ENCODE results near the gene LCN15.
"Not testable (repeated sequence)": the region's sequence is repeated elsewhere in the genome, so short reads cannot be mapped to it uniquely, and the experiment has no call there.

LCN15 gene

DNA sequence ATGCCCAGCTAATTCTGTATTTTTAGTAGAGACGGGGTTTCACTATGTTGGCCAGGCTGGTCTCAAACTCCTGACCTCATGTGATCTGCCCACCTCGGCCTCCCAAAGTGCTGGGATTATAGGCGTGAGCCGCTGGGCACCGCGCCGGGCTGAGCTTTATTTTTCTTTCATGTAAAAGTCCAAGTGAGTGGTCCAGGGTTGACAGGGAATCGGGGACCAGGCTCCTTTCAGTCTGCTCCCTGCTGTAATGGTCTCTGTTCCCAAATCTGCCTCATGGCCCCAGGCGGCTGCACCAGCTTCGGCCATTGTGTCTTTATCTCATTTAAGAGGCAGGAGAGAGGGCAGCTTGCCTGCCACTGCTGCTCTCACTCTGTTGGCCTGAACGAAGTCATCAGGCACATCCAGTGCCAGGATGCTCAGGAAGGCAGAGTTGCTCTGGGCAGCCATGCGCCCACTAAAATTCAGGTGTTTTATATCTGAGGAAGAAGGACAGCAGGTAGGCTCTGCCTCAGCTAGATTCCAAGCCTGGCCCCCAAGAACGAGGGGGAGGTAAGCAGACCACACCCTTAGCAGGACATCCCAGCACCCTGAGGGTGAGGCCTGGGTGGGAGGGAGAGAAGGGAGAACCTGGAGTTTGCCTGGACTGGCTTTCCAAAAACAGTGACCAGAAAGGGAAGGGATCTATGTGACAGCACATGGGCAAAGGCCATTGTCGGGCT is 30.1 kb upstream of the LCN15 start:
- DNase-seq (ENCODE audit: low read depth) = no peak

DNA sequence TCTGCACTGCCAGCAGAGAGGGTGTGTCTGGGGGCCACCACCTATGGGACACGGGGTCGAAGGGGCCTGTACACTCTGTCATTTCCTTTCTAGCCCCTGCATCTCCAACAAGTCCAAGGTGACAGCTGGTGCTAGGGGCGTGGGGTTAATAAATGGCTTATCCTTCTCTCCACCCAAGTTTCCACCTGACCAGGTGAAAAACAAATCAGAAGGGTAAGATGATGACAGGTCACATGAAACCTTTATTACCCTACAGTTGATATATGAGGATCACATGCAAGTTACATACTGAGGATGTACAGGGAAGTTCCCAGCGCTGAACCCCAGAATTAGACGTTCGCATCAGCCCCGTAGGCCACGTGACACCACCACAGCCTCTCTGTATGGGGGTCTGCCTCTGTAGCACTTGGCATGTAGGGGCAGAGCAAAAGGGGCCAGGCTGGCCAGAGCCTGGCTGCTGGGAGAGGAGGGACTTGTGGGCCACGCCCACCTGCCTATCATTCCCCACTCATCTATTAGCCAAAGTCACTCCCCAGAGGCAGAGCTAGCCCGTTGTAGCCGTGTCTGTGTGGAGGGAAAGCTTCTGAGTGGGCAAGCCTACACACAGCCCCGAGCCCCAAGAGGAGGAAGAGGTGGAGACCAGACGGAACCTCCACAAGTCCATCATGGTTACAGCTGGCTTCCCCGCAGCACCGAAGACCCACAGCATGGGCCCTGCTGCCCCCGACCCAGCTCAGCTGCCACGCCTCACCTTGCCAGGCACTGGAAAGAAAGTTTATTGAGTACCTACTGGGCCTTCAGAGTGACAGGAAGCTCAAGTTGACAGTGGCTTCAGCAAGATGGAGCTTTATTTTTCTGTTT is 29.0 kb upstream of the LCN15 start:
- DNase-seq (ENCODE audit: low read depth) = no peak

GRCh38 chr9:136792321-136793085 is 28.2 kb upstream of the LCN15 start:
- no peak for DNase-seq (ENCODE audit: low read depth)

DNA sequence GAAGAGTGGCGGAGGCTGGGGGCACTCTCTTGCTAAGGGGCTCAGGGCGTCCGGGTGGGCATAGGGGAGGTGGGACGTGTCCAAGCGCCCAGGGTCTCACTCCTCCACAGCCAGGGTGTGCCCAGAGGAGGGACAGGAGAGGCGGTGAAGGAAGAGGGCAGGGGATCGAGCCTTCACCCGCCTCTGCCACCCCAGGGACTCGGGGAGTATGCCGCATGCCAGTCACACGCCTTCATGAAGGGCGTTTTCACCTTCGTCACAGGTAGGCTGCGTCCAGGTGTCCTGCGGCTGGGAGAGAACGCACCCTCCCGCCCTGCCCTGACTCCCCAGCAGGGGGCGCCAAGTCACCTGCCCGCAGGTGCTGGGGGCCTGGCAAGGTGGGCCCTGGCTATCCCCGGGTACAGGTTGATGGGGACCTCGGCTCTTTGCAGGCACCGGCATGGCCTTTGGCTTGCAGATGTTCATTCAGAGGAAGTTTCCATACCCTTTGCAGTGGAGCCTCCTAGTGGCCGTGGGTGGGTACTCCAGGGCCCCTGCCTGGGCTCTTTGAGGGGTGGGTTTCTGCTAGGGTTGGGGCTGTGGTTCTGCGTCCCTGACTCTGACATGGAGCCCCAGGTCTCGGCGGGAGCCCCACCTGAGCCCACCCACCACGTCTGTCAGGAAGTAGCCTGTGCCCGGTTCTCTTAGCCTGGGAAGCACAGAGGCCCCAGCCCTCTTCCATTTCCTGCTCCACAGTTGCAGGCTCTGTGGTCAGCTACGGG is 27.4 kb upstream of the LCN15 start:
- peak; percentile 60 for DNase-seq (ENCODE audit: low read depth)

- peak; percentile 100 for DNase-seq (ENCODE audit: low read depth)
Observed at GRCh38 chr9:136790640-136791515, 26.6 kb upstream of the LCN15 start, which contains the start of gene TMEM141. Gene TMEM141, plus strand, starts transcription at chr9:136791344. Its CDS starts 27 bp downstream, at chr9:136791371.

GRCh38 chr9:136789523-136789937 is 25.2 kb upstream of the LCN15 start:
- no peak for DNase-seq (ENCODE audit: low read depth)

DNA sequence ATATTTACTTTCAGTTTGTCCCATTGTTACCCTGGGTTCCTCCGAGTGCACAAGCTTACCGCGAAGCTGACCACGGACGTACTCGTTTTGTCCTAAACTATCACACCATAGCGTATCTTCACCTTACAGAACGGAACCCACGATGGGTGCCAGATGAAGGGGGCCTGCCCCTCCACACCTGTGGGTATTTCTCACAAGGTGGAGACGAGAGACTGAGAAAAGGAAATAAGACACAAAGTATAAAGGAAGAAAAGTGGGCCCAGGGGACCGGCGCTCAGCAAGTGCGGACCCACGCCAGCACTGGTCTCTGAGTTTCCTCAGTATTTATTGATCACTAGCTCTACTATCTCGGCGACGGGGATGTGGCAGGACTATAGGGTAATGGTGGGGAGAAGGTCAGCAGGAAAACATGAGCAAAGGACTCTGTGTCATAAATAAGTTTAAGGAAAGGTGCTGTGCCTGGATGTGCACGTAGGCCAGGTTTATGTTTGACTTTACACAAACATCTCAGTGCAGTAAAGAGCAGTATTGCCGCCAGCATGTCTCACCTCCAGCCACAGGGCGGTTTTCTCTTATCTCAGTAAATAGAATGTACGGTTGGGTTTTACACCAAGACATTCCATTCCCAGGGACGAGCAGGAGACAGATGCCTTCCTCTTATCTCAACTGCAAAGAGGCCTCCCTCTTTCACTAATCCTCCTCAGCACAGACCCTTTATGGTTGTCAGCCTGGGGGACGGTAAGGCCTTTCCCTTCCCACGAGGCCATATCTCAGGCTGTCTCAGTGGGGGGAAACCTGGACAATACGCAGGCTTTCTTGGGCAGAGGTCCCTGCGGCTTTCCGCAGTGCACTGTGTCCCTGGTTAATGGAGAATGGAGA is 24.6 kb upstream of the LCN15 start:
- not testable (repeated sequence) for DNase-seq (ENCODE audit: low read depth)

GRCh38 chr9:136787690-136788400 is 23.5 kb upstream of the LCN15 start:
- DNase-seq (ENCODE audit: low read depth) = peak; percentile 45

DNA sequence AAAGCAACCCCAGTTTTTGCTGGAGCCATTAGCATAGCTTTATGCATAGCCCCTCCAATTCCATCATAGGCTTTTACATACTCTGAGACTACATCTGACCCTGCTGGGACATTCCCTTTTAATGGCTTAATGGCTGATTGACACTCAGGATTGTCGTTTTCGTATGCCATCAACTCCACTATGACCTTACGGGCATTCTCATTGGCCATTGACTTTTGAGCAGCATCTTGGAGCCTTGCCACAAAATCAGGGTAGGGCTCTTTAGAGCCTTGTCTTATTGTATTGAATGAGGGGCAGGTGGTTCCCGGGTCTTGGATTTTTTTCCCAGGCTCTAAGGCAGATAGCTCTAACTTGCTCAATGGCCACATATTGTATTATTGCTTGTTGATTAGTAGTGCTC is 22.7 kb upstream of the LCN15 start:
- DNase-seq (ENCODE audit: low read depth) = not testable (repeated sequence)

- DNase-seq (ENCODE audit: low read depth) = no peak
Observed at GRCh38 chr9:136786451-136786850, 22.1 kb upstream of the LCN15 start.

DNA sequence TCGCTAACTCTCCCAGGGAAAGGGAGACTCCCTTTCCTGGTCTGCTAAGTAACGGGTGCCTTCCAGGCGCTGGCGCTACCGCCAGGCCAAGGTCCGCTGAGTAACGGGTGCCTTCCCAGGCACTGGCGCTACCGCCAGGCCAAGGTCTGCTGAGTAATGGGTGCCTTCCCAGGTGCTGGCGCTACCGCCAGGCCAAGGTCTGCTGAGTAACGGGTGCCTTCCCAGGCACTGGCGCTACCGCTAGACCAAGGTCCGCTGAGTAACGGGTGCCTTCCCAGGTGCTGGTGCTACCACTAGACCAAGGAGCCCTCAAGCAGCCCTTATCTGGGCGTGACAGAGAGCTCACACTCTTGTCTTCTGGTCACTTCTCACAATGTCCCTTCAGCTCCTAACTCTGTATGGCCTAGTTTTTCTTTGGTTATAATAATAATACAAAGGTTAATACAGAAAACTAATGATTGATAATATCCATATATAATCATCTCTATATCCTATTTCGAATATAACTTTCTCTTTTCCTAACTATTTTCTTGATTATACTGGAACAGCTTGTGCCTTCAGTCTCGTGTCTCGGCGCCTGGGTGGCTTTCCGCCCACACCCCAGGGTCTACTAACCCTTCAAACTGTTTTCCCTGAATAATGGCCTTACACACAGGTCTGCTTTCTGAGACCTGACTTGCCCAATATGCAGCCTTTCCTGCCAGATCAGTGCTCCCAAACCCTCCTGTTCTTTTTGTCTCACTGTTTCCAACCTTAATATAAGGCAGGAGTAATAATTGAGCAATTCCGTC is 21.4 kb upstream of the LCN15 start:
- DNase-seq (ENCODE audit: low read depth) = not testable (repeated sequence)

DNA sequence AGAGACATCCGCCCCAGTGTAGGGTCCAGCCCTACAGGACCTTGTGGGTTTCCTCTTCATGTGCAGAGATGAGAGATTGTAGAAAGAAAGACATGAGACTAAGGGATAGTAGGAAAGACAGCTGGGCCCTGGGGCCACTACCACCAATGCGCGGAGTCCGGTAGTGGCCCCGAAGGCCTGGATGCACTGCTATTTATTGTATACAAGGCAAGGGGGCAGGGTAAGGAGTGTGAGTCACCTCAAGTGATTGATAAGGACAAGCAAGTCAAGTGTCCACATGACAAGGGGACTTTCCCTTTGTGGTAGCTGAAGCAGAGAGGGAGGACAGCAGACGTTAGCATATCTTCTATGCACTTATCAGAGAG is 20.7 kb upstream of the LCN15 start:
- no peak for DNase-seq (ENCODE audit: low read depth)

DNA sequence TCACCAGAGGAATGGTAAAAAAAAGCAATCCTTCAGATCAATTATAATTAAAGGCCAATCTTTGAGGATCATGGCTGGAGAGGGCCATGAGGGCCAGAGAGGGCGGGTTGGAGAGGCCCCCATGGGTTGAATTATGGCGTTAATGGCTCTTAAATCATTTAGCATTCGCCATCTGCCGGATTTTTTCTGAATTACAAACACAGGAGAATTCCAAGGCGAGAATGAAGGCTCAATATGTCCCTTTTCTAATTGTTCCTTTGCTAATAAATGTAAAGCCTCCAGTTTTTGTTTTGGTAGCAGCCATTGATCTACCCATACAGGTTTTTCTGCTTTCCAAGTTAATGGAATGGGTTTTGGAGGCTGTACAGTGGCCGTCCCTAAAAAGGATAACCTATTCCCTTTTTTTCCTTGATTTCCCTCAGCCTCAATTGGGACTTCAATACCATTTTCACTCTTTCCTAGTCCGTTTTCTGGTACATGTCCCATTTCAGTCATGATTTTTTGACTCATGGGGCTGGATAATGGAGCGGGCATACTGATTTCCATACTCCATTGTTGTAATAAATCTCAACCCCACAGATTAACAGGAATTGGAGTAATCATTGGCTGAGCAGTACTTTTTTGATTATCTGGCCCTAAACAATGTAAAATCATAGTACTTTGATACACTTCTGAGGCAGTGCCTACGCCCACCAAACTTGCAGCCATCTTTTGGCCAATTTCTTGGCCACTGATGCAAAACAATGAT is 20.1 kb upstream of the LCN15 start:
- no peak for DNase-seq (ENCODE audit: low read depth)

- DNase-seq (ENCODE audit: low read depth) = no peak
Observed at GRCh38 chr9:136782452-136782851, 18.1 kb upstream of the LCN15 start.

DNA sequence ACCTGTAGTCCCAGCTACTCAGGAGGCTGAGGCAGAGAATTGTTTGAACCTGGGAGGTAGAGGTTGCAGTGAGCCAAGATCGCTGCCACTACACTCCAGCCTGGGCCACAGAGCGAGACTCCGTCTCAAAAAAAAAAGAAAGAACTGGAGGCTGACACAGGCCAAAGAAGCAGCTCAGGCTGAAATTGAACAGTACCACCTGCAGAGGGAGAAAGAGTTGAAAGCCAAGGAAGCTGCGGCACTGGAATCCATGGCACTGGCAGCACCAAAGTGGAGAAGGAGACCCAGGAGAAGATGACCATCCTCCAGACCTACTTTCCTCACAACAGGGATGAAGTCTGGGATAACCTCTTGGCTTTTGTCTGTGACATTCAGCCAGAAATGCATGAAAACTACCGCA is 15.5 kb upstream of the LCN15 start:
- DNase-seq (ENCODE audit: low read depth) = no peak

GRCh38 chr9:136777359-136777758 is 13.0 kb upstream of the LCN15 start:
- no peak for DNase-seq (ENCODE audit: low read depth)

- DNase-seq (ENCODE audit: low read depth) = no peak
Observed at GRCh38 chr9:136776947-136777346, 12.6 kb upstream of the LCN15 start.

Data from T follicular helper cell (primary cell).